A673 (cell line): Measurements from ENCODE around the gene CGB1. TPM values are rescaled to one million over a fixed set of nuclear protein-coding genes. Genes with fewer than 3 reads are reported as not detected.
A peak's percentile ranks its signal among the peaks of the same experiment; 100 is the strongest.
"Not testable (repeated sequence)": the region's sequence is repeated elsewhere in the genome, so short reads cannot be mapped to it uniquely, and the experiment has no call there.

Experiments
- BruUV-seq: library from RNA; stranded (reverse); fragments of 400-500 nt; replicated peaks from 2 replicates; lab custom pipeline; 2021; lab: Mats Ljungman, UMichigan
- CTCF ChIA-PET: fragments of 300-600 bp; sonication (Branson Sonifier 250); formaldehyde crosslinking; loops from one replicate; lab custom pipeline; 2022; ENCODE audit warnings: antibody characterized with exemption; lab: Charles Lee
- POLR2A ChIA-PET: fragments of 300-600 bp; sonication (Branson Sonifier 250); formaldehyde crosslinking; loops from one replicate; lab custom pipeline; 2022; ENCODE audit warnings: antibody characterized with exemption; ENCODE audit not compliant: low non-redundant PET; lab: Charles Lee
- DNase-seq: peaks from one replicate; pipeline ENCODE4 v3.0.0-alpha.2; 2015; ENCODE audit warnings: low spot score
- H3K27ac ChIP-seq: fragments of 200-600 bp; sonication (generic); 2 replicates; pipeline ENCODE4 v1.5.1; 2016; ENCODE audit warnings: mixed run types, low read depth, mild to moderate bottlenecking, mixed read lengths, antibody characterized with exemption, low read length; ENCODE audit not compliant: poor library complexity, severe bottlenecking
- H3K27me3 ChIP-seq: fragments of 200-600 bp; sonication (generic); replicated peaks from 2 replicates; pipeline ENCODE4 v1.6.1; 2017; ENCODE audit warnings: mixed run types, low read depth, mild to moderate bottlenecking, mixed read lengths, antibody characterized with exemption, low read length; ENCODE audit not compliant: insufficient read depth, poor library complexity
- H3K36me3 ChIP-seq: fragments of 200-600 bp; sonication (generic); 2 replicates; pipeline ENCODE4 v1.6.1; 2016; ENCODE audit warnings: mixed run types, mild to moderate bottlenecking, mixed read lengths, antibody characterized with exemption, low read length; ENCODE audit not compliant: insufficient read depth, poor library complexity, severe bottlenecking
- H3K4me1 ChIP-seq: fragments of 200-600 bp; sonication (generic); 2 replicates; pipeline ENCODE4 v1.6.1; 2017; ENCODE audit warnings: mixed run types, mild to moderate bottlenecking, mixed read lengths, antibody characterized with exemption, low read length; ENCODE audit not compliant: insufficient read depth, poor library complexity, severe bottlenecking
- H3K4me3 ChIP-seq: fragments of 200-600 bp; sonication (generic); 2 replicates; pipeline ENCODE4 v1.5.1; 2016; ENCODE audit warnings: low read depth, mixed run types, mild to moderate bottlenecking, mixed read lengths, low read length; ENCODE audit not compliant: poor library complexity, severe bottlenecking
- H3K9me3 ChIP-seq: fragments of 200-600 bp; sonication (generic); 2 replicates; pipeline ENCODE4 v1.6.1; 2016; ENCODE audit warnings: mixed run types, low read depth, mild to moderate bottlenecking, mixed read lengths, antibody characterized with exemption, low read length; ENCODE audit not compliant: poor library complexity, severe bottlenecking
- EZH2 ChIP-seq: fragments of 200-600 bp; sonication (generic); IDR thresholded peaks from 2 replicates; pipeline ENCODE4 v1.6.1; 2017; ENCODE audit warnings: borderline replicate concordance, low read depth, mild to moderate bottlenecking, mixed read lengths, antibody characterized with exemption, low read length; ENCODE audit not compliant: poor library complexity, severe bottlenecking
- intact Hi-C: fragments of 100-400 bp; cut with micrococcal nuclease; formaldehyde crosslinking; loops from one replicate; pipeline ENCODE4 v1.10.0; 2022; ENCODE audit not compliant: unreplicated experiment
- total RNA-seq: library from RNA; stranded (reverse); gene quantifications from 2 replicates; pipeline ENCODE4 v1.2.3, GENCODE V29; 2021
- TF ChIP-seq, protein P1 (sequence below): fragments of 300-800, 200-600 bp; sonication (generic); conservative IDR thresholded peaks from 2 replicates; pipeline ENCODE4 v1.5.1; 2017; ENCODE audit warnings: low read depth, mild to moderate bottlenecking, antibody characterized with exemption, low read length, moderate library complexity, mixed read lengths

CGB1 gene
- total RNA-seq, 1 experiment from 2014 or later, result not detected

DNA sequence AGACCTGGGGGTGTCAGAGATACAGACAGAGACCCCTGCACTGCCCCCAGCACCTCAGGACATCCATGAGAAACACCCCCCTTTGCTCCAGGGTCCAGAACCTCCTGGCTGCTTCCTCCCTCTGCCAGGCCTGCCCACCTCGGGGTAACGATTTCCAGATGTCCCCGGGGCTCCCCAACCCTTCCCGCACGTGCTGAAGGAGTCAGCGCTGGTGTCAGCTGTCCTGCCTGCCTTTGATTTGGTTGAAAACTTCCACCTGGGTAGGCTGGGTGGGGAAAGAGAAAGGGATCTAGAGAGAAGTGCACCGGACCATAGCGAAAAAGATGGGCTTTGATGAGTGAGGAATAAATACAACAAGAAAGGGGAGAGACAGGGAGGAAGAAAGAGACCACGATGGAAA, 22.4 kb upstream of the CGB1 start:
- POLR2A ChIA-PET, result no interaction called here
- CTCF ChIA-PET, result interaction anchor here (0.6 kb wide), 1 partner anchor 37 kb away, joined by 7 read pairs; no protein-coding TSS in a partner anchor
- no TSS peak for BruUV-seq
- H3K9me3 ChIP-seq, result no peaks in the 10 kb centered on the region
- no peak overlapping the region for H3K27ac ChIP-seq
- TF ChIP-seq, protein P1, sequence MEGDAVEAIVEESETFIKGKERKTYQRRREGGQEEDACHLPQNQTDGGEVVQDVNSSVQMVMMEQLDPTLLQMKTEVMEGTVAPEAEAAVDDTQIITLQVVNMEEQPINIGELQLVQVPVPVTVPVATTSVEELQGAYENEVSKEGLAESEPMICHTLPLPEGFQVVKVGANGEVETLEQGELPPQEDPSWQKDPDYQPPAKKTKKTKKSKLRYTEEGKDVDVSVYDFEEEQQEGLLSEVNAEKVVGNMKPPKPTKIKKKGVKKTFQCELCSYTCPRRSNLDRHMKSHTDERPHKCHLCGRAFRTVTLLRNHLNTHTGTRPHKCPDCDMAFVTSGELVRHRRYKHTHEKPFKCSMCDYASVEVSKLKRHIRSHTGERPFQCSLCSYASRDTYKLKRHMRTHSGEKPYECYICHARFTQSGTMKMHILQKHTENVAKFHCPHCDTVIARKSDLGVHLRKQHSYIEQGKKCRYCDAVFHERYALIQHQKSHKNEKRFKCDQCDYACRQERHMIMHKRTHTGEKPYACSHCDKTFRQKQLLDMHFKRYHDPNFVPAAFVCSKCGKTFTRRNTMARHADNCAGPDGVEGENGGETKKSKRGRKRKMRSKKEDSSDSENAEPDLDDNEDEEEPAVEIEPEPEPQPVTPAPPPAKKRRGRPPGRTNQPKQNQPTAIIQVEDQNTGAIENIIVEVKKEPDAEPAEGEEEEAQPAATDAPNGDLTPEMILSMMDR, result no peak
- TF ChIP-seq EZH2, result no peak
- no peak for DNase-seq
- H3K4me1 ChIP-seq, result peaks cover 7% of the 10 kb centered on the region
- no peaks in the 10 kb centered on the region for H3K36me3 ChIP-seq
- no peak overlapping the region for H3K4me3 ChIP-seq
- H3K27me3 ChIP-seq, result no peaks in the 10 kb centered on the region
- intact Hi-C loops, result no loop called here

DNA sequence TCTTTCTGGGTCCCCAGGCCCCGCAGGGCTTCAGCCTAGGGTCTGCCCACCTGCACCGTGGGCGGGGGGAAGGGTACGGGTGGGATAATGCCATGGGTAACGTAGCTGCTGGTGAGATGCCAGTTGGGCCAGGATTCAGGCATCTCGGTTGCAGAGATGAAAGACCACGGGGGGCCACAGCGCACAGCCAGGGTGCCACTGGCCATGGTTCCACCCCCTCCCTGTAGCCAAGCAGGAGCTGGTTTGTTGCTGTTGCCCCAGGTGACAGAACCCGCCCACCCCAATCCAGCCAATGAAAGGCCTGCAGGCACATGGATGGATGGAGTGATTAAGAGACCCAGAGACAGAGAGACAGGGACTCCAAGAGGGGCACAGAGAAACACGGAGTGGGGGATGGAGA, 21.9 kb upstream of the CGB1 start:
- Histone ChIP-seq H3K36me3 (no peaks in the 10 kb centered on the region), H3K4me1 (peaks cover 7% of the 10 kb centered on the region), H3K9me3 (no peaks in the 10 kb centered on the region), H3K27me3 (no peaks in the 10 kb centered on the region), H3K27ac (no peak overlapping the region), H3K4me3 (no peak overlapping the region)
- intact Hi-C loops, result no loop called here
- peak; percentile 54 for DNase-seq
- CTCF ChIA-PET, result no interaction called here
- POLR2A ChIA-PET, result no interaction called here
- BruUV-seq, result no TSS peak
- no peak for TF ChIP-seq EZH2
- TF ChIP-seq, protein P1, result no peak

DNA sequence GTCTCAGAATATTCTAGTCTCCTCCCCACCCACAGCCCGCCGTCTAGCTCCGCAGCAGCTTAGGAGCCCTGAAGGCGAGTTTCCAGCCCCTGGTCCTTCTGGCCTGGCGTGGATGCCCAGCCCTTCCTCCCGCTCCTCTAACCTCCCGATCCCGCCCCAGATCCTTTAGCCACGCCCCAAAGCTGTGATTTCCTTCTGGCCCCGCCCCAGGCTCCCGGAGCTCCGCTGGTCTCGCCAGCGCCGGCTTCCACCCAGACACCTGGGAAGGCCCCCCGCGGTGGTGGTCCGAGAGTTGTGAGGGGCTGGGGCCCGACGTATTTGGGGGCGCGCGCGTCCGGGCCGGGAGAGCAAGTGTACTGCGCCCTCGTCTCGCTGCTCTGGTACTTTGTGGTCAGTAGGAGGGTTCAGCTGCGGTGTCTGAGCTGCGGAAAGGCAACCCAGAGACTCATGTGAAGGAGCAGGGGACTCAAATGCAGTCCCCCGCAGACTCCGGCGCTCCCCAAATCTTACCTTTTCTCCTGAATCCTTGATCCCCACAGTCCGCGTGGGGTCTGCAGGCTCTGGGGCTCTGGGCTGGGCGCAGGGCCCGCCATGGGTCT, 21.0 kb upstream of the CGB1 start, which contains the start of gene CGB7:
CGB7 (minus strand) TSS at position 114 of the 599 bp plus-strand sequence. CDS start 2,374 bp downstream, outside the sequence.
- no peak within 1 kb of the TSS for H3K27ac ChIP-seq
- H3K27me3 ChIP-seq, result no peaks in the 10 kb centered on the region
- ChIA-PET CTCF (no interaction called here), POLR2A (interaction anchor here (0.5 kb wide), 1 partner anchor 173 kb away, joined by 8 read pairs; no protein-coding TSS in a partner anchor)
- H3K9me3 ChIP-seq, result no peaks in the 10 kb centered on the region
- H3K4me3 ChIP-seq, result peak within 1 kb of the TSS; percentile 55
- DNase-seq, result peak; percentile 50
- intact Hi-C loops, result no loop called here
- no peaks in the 10 kb centered on the region for H3K36me3 ChIP-seq
- BruUV-seq, result no TSS peak
- H3K4me1 ChIP-seq, result peaks cover 7% of the 10 kb centered on the region
- TF ChIP-seq, protein P1, result no peak
- no peak for TF ChIP-seq EZH2

DNA sequence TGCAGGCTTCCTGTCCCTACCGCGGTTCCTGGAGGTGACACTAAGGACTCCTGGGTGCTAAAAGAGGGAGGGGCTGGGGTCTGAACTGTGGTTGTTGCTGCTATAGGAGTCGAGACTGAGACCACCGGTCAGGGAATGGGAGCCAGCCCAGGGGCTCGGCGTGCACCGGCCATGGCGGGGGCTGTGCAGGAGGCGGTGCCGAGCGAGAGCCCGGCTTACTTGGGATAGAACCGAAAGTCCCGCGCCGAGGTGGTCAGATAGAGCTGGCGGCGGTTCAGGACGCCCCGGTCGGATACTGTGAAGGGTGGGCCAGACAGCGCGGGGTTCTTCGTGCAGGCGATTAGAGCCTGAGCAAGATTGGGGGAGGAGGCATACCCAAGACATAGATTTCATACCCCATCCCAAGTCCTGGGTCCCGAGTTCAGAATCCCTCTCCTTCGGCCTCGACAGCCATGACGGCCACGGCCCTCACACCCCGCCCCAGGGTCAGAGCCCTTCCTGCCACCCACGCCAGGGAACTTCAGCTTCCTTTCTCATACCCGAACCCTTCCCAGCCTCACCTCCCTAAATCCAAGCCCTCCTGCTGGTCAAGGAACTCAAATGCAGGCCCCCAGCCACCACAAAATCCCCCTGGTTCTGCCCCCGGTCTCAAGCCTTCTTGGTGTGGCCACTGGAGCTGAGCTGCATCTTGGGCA, 20.4 kb upstream of the CGB1 start:
- BruUV-seq, POLR2A ChIA-PET, H3K27ac ChIP-seq, H3K36me3 ChIP-seq, H3K9me3 ChIP-seq, intact Hi-C loops, DNase-seq, H3K27me3 ChIP-seq, H3K4me1 ChIP-seq: not testable (repeated sequence)
- peak overlapping the region; percentile 55 for H3K4me3 ChIP-seq
- CTCF ChIA-PET, result interaction anchor here (0.6 to 0.8 kb wide), 3 partner anchors 14 to 142 kb away, joined by 3 to 4 read pairs (median 3); partner anchors contain the start of gene RUVBL2
